BJ (cell line): Measurements from ENCODE around the gene PPTC7. TPM values are rescaled to one million over a fixed set of nuclear protein-coding genes. Genes with fewer than 3 reads are reported as not detected.

Experiments used
- CTCF ChIA-PET: fragments of 350-600 bp; formaldehyde crosslinking; extraction: SDS; loops from one replicate; lab custom pipeline; 2021; ENCODE audit warnings: antibody characterized with exemption, inconsistent platforms; lab: Yijun Ruan, JAX
- POLR2A ChIA-PET: fragments of 300-600 bp; sonication (Branson Sonifier 250); formaldehyde crosslinking; extraction: SDS; loops from one replicate; lab custom pipeline; 2021; ENCODE audit warnings: antibody characterized with exemption; lab: Charles Lee
- DNase-seq: peaks from one replicate; pipeline ENCODE4 v3.0.0-alpha.2; 2011; ENCODE audit warnings: low read depth
- H3K27me3 ChIP-seq: 2 replicates; pipeline ENCODE4 v1.6.0; 2011; ENCODE audit warnings: low read length; ENCODE audit not compliant: control insufficient read depth, insufficient read depth
- H3K36me3 ChIP-seq: 2 replicates; pipeline ENCODE4 v1.5.1; 2011; ENCODE audit warnings: low read length; ENCODE audit not compliant: control insufficient read depth, insufficient read depth
- H3K4me3 ChIP-seq: 2 replicates; pipeline ENCODE4 v1.5.1; 2011; ENCODE audit warnings: low read depth, mild to moderate bottlenecking, control low read depth, low read length
- CTCF ChIP-seq: IDR thresholded peaks from 2 replicates; pipeline ENCODE4 v1.5.1; 2011; ENCODE audit warnings: low read depth, mild to moderate bottlenecking, control low read depth, inconsistent platforms, low read length, moderate library complexity; ENCODE audit not compliant: insufficient read depth
- polyA plus RNA-seq: library from polyadenylated mRNA; depleted of rRNA; stranded (reverse); fragments of >200 nt; gene quantifications from 2 replicates; pipeline ENCODE4 v1.2.3, GENCODE V29; 2011

PPTC7 gene
- polyA plus RNA-seq, 1 experiment = 6.0 TPM

GRCh38 chr12:110616471-110617115 lies 33.5 kb upstream of the PPTC7 start:
- Histone ChIP-seq H3K36me3 (no peaks in the 10 kb centered on the region), H3K4me3 (no peak overlapping the region), H3K27me3 (no peaks in the 10 kb centered on the region)
- CTCF ChIA-PET = no interaction called here
- POLR2A ChIA-PET = no interaction called here
- no peak for TF ChIP-seq CTCF
- DNase-seq = no peak

- CTCF ChIA-PET = interaction anchor here (0.7 to 2.5 kb wide), 3 partner anchors 102 to 273 kb away, joined by 3 to 8 read pairs (median 6); no protein-coding TSS in a partner anchor
- DNase-seq = no peak
- no peak for TF ChIP-seq CTCF
- Histone ChIP-seq H3K4me3 (no peak overlapping the region), H3K36me3 (no peaks in the 10 kb centered on the region), H3K27me3 (no peaks in the 10 kb centered on the region)
- POLR2A ChIA-PET = no interaction called here
Measured at GRCh38 chr12:110615171-110615570, 32.1 kb upstream of the PPTC7 start.

DNA sequence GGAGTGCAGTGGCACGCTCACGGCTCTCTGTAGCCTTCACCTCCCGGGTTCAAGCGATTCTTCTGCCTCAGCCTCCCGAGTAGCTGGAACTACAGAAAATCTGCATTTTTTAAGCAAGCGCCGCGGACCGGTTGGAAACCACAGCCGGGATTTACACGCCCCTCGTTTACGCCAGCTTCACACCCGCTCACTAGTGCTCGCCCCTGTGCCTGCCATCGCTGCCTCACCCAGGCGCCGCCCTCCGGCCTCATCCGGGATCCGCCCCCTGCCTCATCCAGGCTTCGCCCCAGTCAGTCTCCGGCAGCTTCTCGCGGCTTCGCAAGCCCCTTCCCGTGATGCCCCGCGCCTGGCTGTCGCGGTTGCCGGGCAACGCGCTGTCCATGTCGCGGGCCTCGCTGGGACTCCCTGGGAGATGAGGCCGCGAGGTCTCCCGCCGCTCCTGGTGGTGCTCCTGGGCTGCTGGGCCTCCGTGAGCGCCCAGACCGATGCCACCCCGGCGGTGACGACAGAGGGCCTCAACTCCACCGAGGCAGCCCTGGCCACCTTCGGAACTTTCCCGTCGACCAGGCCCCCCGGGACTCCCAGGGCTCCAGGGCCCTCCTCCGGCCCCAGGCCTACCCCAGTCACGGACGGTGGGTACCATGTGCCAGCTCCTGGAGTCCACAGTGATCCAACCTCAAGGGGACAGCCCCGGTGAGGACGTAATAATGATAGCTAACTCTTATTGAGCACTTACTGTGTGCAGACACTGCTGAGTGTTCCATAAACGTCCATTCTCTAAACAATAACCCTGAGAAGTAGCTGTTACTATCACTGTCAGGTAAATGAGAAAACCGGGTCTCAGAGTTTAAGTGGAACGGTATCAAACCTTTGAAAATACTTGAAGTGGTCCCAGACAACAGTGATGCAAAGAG lies 30.9 kb upstream of the PPTC7 start, which contains the start of gene TCTN1:
Gene TCTN1 (plus strand): TSS at position 359 of the 914 bp plus-strand sequence. CDS start 54 bp downstream, at position 413.
- no peaks in the 10 kb centered on the region for H3K36me3 ChIP-seq
- DNase-seq = peak; percentile 71
- no peaks in the 10 kb centered on the region for H3K27me3 ChIP-seq
- POLR2A ChIA-PET = no interaction called here
- CTCF ChIA-PET = interaction anchor here (0.7 to 3.9 kb wide), 6 partner anchors 13 to 274 kb away, joined by 3 to 28 read pairs (median 4); partner anchors contain the start of gene FAM216A
- peak within 1 kb of the TSS; percentile 69 for H3K4me3 ChIP-seq
- no peak for TF ChIP-seq CTCF

DNA sequence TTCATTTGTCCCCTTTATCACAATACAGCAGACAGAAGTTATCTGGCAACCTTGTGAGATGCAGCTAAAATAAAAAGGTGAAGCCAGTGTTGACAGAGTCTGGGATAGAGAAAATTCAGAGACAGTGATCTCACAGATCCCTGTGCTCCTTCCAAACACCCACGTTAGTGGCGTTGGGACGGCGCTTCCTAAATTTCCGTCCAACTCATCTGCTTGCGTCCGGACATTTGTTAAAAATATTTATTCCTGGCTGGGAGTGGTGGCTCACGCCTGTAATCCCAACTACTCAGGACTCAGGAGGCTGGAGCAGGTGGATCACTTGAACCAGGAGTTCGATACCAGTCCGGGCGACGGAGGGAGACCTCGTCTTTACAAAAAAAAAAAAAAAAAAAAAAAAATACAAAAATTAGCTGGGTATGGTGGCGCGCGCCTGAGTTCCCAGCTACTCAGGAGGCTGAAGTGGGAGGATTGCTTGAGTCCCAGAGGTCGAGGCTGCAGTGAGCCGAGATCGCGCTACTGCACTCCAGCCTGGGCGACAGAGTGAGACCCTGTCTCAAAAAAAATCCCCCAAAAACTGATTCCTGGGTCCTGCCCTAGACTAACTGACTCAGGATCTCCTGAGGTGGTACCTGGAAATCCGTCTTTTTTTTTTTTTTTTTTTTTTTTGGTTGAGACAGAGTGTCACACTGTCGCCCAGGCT lies 30.1 kb upstream of the PPTC7 start:
- CTCF ChIA-PET = interaction anchor here (1.3 to 3.9 kb wide), 4 partner anchors 12 to 275 kb away, joined by 3 to 28 read pairs (median 6); partner anchors contain the start of gene FAM216A
- Histone ChIP-seq H3K36me3 (no peaks in the 10 kb centered on the region), H3K4me3 (peak overlapping the region; percentile 69), H3K27me3 (no peaks in the 10 kb centered on the region)
- no peak for TF ChIP-seq CTCF
- no peak for DNase-seq
- POLR2A ChIA-PET = no interaction called here
